CD14-positive monocyte (primary cell): ENCODE measurements around the gene ISLR2. TPM values are rescaled to one million over a fixed set of nuclear protein-coding genes. Genes with fewer than 3 reads are reported as not detected.

Source experiments
- DNase-seq, 3 donors: peaks; one replicate each; pipeline ENCODE4 v3.0.0-alpha.2; 2011 to 2022
- H2AFZ ChIP-seq: 2 replicates; pipeline ENCODE4 v1.6.0; 2012; ENCODE audit warnings: mild to moderate bottlenecking, low read depth, low read length, inconsistent platforms; ENCODE audit not compliant: insufficient read depth, poor library complexity, severe bottlenecking
- H3K27ac ChIP-seq, 2 donors: 1 replicate in 1 of 2; 2 replicates in 1 of 2; pipeline ENCODE4 v1.5.1; 2012 to 2013; ENCODE audit warnings: low read length in 2 of 2, control low read depth in 1 of 2, inconsistent platforms in 1 of 2, low read depth in 1 of 2, mild to moderate bottlenecking in 1 of 2
- H3K27me3 ChIP-seq, 2 donors: one replicate each; pipeline versions ENCODE4 v1.6.0 to v1.6.1; 2011 to 2013; ENCODE audit warnings: low read length in 2 of 2; ENCODE audit not compliant: control insufficient read depth in 2 of 2, insufficient read depth in 2 of 2
- H3K36me3 ChIP-seq, 2 donors: replicated peaks in 1 of 2; 1 replicate in 1 of 2; 2 replicates in 1 of 2; pipeline versions ENCODE4 v1.5.1 to v1.6.1; 2012 to 2013; ENCODE audit warnings: low read length in 2 of 2, control low read depth in 1 of 2, inconsistent platforms in 1 of 2, mild to moderate bottlenecking in 1 of 2; ENCODE audit not compliant: insufficient read depth in 2 of 2, control insufficient read depth in 1 of 2
- H3K4me1 ChIP-seq, 2 donors: 1 replicate in 1 of 2; 2 replicates in 1 of 2; pipeline versions ENCODE4 v1.5.1 to v1.6.1; 2012 to 2013; ENCODE audit warnings: low read length in 2 of 2, control low read depth in 1 of 2, inconsistent platforms in 1 of 2, mild to moderate bottlenecking in 1 of 2, moderate library complexity in 1 of 2; ENCODE audit not compliant: insufficient read depth in 2 of 2, control insufficient read depth in 1 of 2
- H3K4me2 ChIP-seq: replicated peaks from 2 replicates; pipeline ENCODE3; 2012; ENCODE audit warnings: low read length, moderate library complexity, mild to moderate bottlenecking; ENCODE audit not compliant: poor library complexity, severe bottlenecking; ENCODE audit errors: extremely low read depth
- H3K4me3 ChIP-seq, 3 experiments: fragments of 200-600 bp in 1 of 3; sonication (generic) in 1 of 3; replicated peaks in 1 of 3; 1 replicate in 2 of 3; 2 replicates in 1 of 3; pipeline ENCODE4 v1.5.1; 2011 to 2013; ENCODE audit warnings: low read length in 3 of 3, mild to moderate bottlenecking in 3 of 3, control low read depth in 2 of 3, low read depth in 2 of 3, inconsistent platforms in 1 of 3, moderate library complexity in 1 of 3
- H3K79me2 ChIP-seq: 2 replicates; pipeline ENCODE4 v1.6.0; 2012; ENCODE audit warnings: mild to moderate bottlenecking, control low read depth, inconsistent platforms, low read length, moderate library complexity; ENCODE audit not compliant: insufficient read depth
- H3K9ac ChIP-seq: 2 replicates; pipeline ENCODE4 v1.6.0; 2017; ENCODE audit warnings: low read length, mild to moderate bottlenecking; ENCODE audit not compliant: insufficient read depth, poor library complexity, severe bottlenecking
- H3K9me3 ChIP-seq, 2 donors: replicated peaks in 1 of 2; 1 replicate in 1 of 2; 2 replicates in 1 of 2; pipeline versions ENCODE4 v1.5.1 to v1.6.1; 2012 to 2013; ENCODE audit warnings: low read length in 2 of 2, control low read depth in 1 of 2; ENCODE audit not compliant: control insufficient read depth in 1 of 2, insufficient read depth in 1 of 2
- H4K20me1 ChIP-seq: 2 replicates; pipeline ENCODE4 v1.6.0; 2012; ENCODE audit warnings: mild to moderate bottlenecking, low read length, control low read depth, moderate library complexity; ENCODE audit not compliant: insufficient read depth
- H3K27ac Mint-ChIP-seq, 7 donors: one replicate each; pipeline ENCODE4 v1.8.0; 2020; ENCODE audit warnings: mild to moderate bottlenecking in 7 of 7, mixed read lengths in 7 of 7, moderate library complexity in 6 of 7, inconsistent platforms in 2 of 7
- H3K27me3 Mint-ChIP-seq, 3 donors: one replicate each; pipeline ENCODE4 v1.8.0; 2021 to 2022; ENCODE audit warnings: low read depth in 3 of 3, mild to moderate bottlenecking in 3 of 3, mixed read lengths in 3 of 3, moderate library complexity in 3 of 3, inconsistent platforms in 1 of 3
- H3K36me3 Mint-ChIP-seq, 2 donors: one replicate each; pipeline ENCODE4 v1.8.0; 2020; ENCODE audit warnings: mixed read lengths in 2 of 2, inconsistent platforms in 1 of 2, mild to moderate bottlenecking in 1 of 2
- H3K4me1 Mint-ChIP-seq: one replicate; pipeline ENCODE4 v1.8.0; 2020; ENCODE audit warnings: mild to moderate bottlenecking, mixed read lengths
- H3K4me3 Mint-ChIP-seq, 2 donors: one replicate each; pipeline ENCODE4 v1.8.0; 2020; ENCODE audit warnings: mild to moderate bottlenecking in 2 of 2, mixed read lengths in 2 of 2, moderate library complexity in 1 of 2
- H3K9me3 Mint-ChIP-seq, 7 donors: one replicate each; pipeline ENCODE4 v1.8.0; 2020 to 2022; ENCODE audit warnings: mixed read lengths in 7 of 7, mild to moderate bottlenecking in 6 of 7, moderate library complexity in 6 of 7, inconsistent platforms in 2 of 7
- WGBS: methylation state at CpG from one replicate; pipeline ENCODE4 v1.1.5; 2013; ENCODE audit warnings: missing lambda C conversion rate; ENCODE audit not compliant: insufficient coverage; 5-methylcytosine and 5-hydroxymethylcytosine counted together
- intact Hi-C, 2 donors: fragments of 100-400 bp; cut with micrococcal nuclease; formaldehyde crosslinking; loops; one replicate each; pipeline versions ENCODE4 v1.15.0 to v1.15.1; 2023
- polyA plus RNA-seq, 3 donors: library from polyadenylated mRNA; depleted of rRNA in 1 of 3; unstranded in 2 of 3; stranded (reverse) in 1 of 3; fragments of 300-500 nt in 2 of 3; fragments of >200 nt in 1 of 3; fragmentation: Illumina TruSeq in 2 of 3; gene quantifications; 1 replicate in 2 of 3; 2 replicates in 1 of 3; pipeline ENCODE4 v1.2.3, GENCODE V29; 2012 to 2021
- TF ChIP-seq, protein P1 (sequence below): fragments of 200-600 bp; IDR thresholded peaks from one replicate; pipeline ENCODE4 v1.8.0; 2022; ENCODE audit warnings: antibody characterized with exemption, mild to moderate bottlenecking

The ISLR2 gene
- polyA plus RNA-seq, 3 donors = not detected

DNA sequence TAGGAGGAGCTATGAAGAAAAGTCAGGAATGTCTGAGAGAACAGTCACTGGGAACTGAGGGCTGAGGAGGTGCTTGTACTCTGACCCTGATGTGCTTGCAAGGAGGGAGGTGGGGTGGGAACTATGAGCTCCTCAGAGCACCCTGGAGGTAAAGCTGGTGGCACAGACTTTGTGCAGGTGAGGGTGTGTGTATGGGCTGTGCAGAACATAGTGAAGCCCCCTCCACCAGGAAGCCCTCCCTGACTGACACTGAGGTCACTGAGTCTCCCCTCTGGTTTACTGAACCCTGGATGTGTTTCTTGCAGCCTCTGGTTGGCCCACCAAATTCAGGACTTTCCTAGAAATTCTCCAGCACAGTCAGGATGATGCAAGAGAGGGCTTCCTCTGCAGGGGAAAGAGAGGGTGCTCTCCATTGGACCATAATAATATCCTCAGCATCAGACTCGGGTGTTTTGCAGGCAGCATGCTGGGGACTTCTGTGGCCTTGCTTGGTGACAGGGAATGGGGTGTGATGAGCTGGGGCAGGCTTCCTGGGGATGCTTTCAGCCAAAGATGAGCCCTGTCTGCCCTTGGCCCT lies 41.7 kb downstream of the ISLR2 start:
- no peaks in the 10 kb centered on the region for H3K36me3 Mint-ChIP-seq
- H3K4me2 ChIP-seq = no peak overlapping the region
- H3K9me3 Mint-ChIP-seq = no peaks in the 10 kb centered on the region
- TF ChIP-seq, protein P1, sequence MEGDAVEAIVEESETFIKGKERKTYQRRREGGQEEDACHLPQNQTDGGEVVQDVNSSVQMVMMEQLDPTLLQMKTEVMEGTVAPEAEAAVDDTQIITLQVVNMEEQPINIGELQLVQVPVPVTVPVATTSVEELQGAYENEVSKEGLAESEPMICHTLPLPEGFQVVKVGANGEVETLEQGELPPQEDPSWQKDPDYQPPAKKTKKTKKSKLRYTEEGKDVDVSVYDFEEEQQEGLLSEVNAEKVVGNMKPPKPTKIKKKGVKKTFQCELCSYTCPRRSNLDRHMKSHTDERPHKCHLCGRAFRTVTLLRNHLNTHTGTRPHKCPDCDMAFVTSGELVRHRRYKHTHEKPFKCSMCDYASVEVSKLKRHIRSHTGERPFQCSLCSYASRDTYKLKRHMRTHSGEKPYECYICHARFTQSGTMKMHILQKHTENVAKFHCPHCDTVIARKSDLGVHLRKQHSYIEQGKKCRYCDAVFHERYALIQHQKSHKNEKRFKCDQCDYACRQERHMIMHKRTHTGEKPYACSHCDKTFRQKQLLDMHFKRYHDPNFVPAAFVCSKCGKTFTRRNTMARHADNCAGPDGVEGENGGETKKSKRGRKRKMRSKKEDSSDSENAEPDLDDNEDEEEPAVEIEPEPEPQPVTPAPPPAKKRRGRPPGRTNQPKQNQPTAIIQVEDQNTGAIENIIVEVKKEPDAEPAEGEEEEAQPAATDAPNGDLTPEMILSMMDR = no peak
- no peaks in the 10 kb centered on the region for H3K79me2 ChIP-seq
- H3K4me3 ChIP-seq = no peak overlapping the region
- H4K20me1 ChIP-seq = no peaks in the 10 kb centered on the region
- 83% methylated on average over 1 of the region's 1 CpG for WGBS
- H3K4me1 ChIP-seq = no peaks in the 10 kb centered on the region
- intact Hi-C loops = no loop called here
- no peaks in the 10 kb centered on the region for H3K27me3 ChIP-seq
- no peaks in the 10 kb centered on the region for H3K4me1 Mint-ChIP-seq
- H3K4me3 Mint-ChIP-seq = no peak overlapping the region
- no peaks in the 10 kb centered on the region for H3K36me3 ChIP-seq
- H3K27ac ChIP-seq = no peak overlapping the region
- no peak overlapping the region for H3K27ac Mint-ChIP-seq
- no peak overlapping the region for H3K9ac ChIP-seq
- DNase-seq = peak in 1 of 3 donors; percentile 1
- H3K9me3 ChIP-seq = no peaks in the 10 kb centered on the region
- H2AFZ ChIP-seq = no peak overlapping the region
- H3K27me3 Mint-ChIP-seq = peaks cover 5 to 10% (median 9%) of the 10 kb centered on the region in 3 donors

- 95% methylated on average over 11 of the region's 13 CpGs for WGBS
- no peak overlapping the region for H3K27ac ChIP-seq
- Mint-ChIP-seq H3K9me3 (no peaks in the 10 kb centered on the region), H3K36me3 (no peaks in the 10 kb centered on the region), H3K4me1 (no peaks in the 10 kb centered on the region), H3K27me3 (peaks cover 6 to 12% (median 11%) of the 10 kb centered on the region in 3 donors), H3K27ac (no peak overlapping the region), H3K4me3 (no peak overlapping the region)
- no peaks in the 10 kb centered on the region for H3K79me2 ChIP-seq
- peak in 1 of 3 donors; percentile 1 for DNase-seq
- H3K9ac ChIP-seq = no peak overlapping the region
- H3K9me3 ChIP-seq = no peaks in the 10 kb centered on the region
- no peaks in the 10 kb centered on the region for H4K20me1 ChIP-seq
- H3K27me3 ChIP-seq = no peaks in the 10 kb centered on the region
- H2AFZ ChIP-seq = no peak overlapping the region
- TF ChIP-seq, protein P1 = no peak
- H3K4me3 ChIP-seq = no peak overlapping the region
- no peak overlapping the region for H3K4me2 ChIP-seq
- H3K4me1 ChIP-seq = no peaks in the 10 kb centered on the region
- H3K36me3 ChIP-seq = no peaks in the 10 kb centered on the region
- intact Hi-C loops = no loop called here
Measured at GRCh38 chr15:74172701-74173379, 42.5 kb downstream of the ISLR2 start.
